ENCODE data around the gene TMEM169.

The TMEM169 gene

DNA sequence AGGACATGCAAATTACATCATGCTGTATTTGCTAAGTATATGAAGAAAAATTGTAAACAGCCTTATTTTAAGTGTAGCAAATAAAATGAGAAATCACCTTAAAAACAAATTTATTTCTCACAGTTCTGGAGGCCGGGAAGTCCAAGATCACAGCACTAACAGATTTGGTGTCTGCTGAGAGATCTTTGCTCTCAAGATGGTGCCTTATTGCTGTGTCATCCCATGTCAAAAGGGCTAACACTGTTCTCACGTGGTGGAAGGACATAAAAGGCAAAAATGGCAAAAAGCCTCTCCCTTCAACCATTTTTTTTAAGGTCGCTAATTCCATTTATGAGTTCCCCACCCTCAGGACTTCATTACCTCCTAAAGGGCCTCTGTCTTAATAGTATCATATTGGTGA is 39.5 kb downstream of the TMEM169 start:
- H3K9me3 ChIP-seq (ENCODE audit: control insufficient read depth, insufficient read depth, low read depth, low read length) = no peaks in the 10 kb centered on the region
- POLR2A ChIA-PET = no interaction called here
- no peaks in the 10 kb centered on the region for H3K4me1 ChIP-seq (ENCODE audit: control insufficient read depth, insufficient read depth, low read length)
- no peak for TF ChIP-seq ZSCAN16 (tag by site-specific recombination; IDR thresholded peaks at IDR 0.05)
- TF ChIP-seq TRIM28 (IDR thresholded peaks at IDR 0.05; ENCODE audit: borderline replicate concordance, low read length) = no peak
- TF ChIP-seq ZNF558 (tag by site-specific recombination; IDR thresholded peaks at IDR 0.05) = no peak
- TF ChIP-seq ZNF366 (tag by site-specific recombination; conservative IDR thresholded peaks at IDR 0.05) = no peak
- TF ChIP-seq ZNF416 (tag by site-specific recombination; IDR thresholded peaks at IDR 0.05) = no peak
- TF ChIP-seq ZNF266 (tag by site-specific recombination; IDR thresholded peaks at IDR 0.05; ENCODE audit: low read depth) = no peak
- no peak for TF ChIP-seq ZNF23 (tag by site-specific recombination; IDR thresholded peaks at IDR 0.05; ENCODE audit: borderline replicate concordance)
- TF ChIP-seq, protein P1, sequence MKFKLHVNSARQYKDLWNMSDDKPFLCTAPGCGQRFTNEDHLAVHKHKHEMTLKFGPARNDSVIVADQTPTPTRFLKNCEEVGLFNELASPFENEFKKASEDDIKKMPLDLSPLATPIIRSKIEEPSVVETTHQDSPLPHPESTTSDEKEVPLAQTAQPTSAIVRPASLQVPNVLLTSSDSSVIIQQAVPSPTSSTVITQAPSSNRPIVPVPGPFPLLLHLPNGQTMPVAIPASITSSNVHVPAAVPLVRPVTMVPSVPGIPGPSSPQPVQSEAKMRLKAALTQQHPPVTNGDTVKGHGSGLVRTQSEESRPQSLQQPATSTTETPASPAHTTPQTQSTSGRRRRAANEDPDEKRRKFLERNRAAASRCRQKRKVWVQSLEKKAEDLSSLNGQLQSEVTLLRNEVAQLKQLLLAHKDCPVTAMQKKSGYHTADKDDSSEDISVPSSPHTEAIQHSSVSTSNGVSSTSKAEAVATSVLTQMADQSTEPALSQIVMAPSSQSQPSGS (tag by site-specific recombination; IDR thresholded peaks at IDR 0.05; ENCODE audit: low read depth) = no peak
- TF ChIP-seq, protein P2, sequence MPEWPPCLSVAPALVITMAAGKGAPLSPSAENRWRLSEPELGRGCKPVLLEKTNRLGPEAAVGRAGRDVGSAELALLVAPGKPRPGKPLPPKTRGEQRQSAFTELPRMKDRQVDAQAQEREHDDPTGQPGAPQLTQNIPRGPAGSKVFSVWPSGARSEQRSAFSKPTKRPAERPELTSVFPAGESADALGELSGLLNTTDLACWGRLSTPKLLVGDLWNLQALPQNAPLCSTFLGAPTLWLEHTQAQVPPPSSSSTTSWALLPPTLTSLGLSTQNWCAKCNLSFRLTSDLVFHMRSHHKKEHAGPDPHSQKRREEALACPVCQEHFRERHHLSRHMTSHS (tag by site-specific recombination; IDR thresholded peaks at IDR 0.05) = no peak
- TF ChIP-seq ZBTB17 (tag by site-specific recombination; IDR thresholded peaks at IDR 0.05) = no peak
- no peak overlapping the region for H3K4me3 ChIP-seq (ENCODE audit: low read depth, low read length)
- CTCF ChIA-PET = interaction anchor here (0.6 kb wide), 1 partner anchor 11 kb away, joined by 3 read pairs; no protein-coding TSS in a partner anchor
- no peak overlapping the region for H3K27ac ChIP-seq (ENCODE audit: extremely low read depth, low read depth, low read length)
- H3K36me3 ChIP-seq (ENCODE audit: control insufficient read depth in 2 of 2, insufficient read depth in 1 of 2, low read length in 2 of 2) = peaks cover 83 to 100% of the 10 kb centered on the region in 2 experiments

- Histone ChIP-seq H3K27ac (ENCODE audit: extremely low read depth, low read depth, low read length) (no peak overlapping the region), H3K4me1 (ENCODE audit: control insufficient read depth, insufficient read depth, low read length) (no peaks in the 10 kb centered on the region), H3K4me3 (ENCODE audit: low read depth, low read length) (no peak overlapping the region), H3K9me3 (ENCODE audit: control insufficient read depth, insufficient read depth, low read depth, low read length) (no peaks in the 10 kb centered on the region), H3K36me3 (ENCODE audit: control insufficient read depth in 2 of 2, insufficient read depth in 1 of 2, low read length in 2 of 2) (peaks cover 96 to 99% of the 10 kb centered on the region in 2 experiments)
- ChIA-PET POLR2A (no interaction called here), CTCF (interaction anchor here (0.7 kb wide), 2 partner anchors 47 to 157 kb away, joined by 3 to 4 read pairs; no protein-coding TSS in a partner anchor)
- no peak for TF ChIP-seq ZNF768 (tag by site-specific recombination; IDR thresholded peaks at IDR 0.05)
- TF ChIP-seq HOXD13 (CRISPR knock-in tag; IDR thresholded peaks at IDR 0.05; ENCODE audit: borderline replicate concordance) = no peak
- TF ChIP-seq, protein P3, sequence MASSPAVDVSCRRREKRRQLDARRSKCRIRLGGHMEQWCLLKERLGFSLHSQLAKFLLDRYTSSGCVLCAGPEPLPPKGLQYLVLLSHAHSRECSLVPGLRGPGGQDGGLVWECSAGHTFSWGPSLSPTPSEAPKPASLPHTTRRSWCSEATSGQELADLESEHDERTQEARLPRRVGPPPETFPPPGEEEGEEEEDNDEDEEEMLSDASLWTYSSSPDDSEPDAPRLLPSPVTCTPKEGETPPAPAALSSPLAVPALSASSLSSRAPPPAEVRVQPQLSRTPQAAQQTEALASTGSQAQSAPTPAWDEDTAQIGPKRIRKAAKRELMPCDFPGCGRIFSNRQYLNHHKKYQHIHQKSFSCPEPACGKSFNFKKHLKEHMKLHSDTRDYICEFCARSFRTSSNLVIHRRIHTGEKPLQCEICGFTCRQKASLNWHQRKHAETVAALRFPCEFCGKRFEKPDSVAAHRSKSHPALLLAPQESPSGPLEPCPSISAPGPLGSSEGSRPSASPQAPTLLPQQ (tag by site-specific recombination; IDR thresholded peaks at IDR 0.05) = no peak
- TF ChIP-seq, protein P4, sequence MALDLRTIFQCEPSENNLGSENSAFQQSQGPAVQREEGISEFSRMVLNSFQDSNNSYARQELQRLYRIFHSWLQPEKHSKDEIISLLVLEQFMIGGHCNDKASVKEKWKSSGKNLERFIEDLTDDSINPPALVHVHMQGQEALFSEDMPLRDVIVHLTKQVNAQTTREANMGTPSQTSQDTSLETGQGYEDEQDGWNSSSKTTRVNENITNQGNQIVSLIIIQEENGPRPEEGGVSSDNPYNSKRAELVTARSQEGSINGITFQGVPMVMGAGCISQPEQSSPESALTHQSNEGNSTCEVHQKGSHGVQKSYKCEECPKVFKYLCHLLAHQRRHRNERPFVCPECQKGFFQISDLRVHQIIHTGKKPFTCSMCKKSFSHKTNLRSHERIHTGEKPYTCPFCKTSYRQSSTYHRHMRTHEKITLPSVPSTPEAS (tag by site-specific recombination; IDR thresholded peaks at IDR 0.05) = no peak
- no peak for TF ChIP-seq ZNF645 (tag by site-specific recombination; IDR thresholded peaks at IDR 0.05)
- TF ChIP-seq BCL11B (tag by site-specific recombination; IDR thresholded peaks at IDR 0.05; ENCODE audit: low read depth) = no peak
- TF ChIP-seq ZFHX2 (tag by site-specific recombination; conservative IDR thresholded peaks at IDR 0.05) = no peak
- no peak for TF ChIP-seq ZNF510 (tag by site-specific recombination; IDR thresholded peaks at IDR 0.05; ENCODE audit: insufficient replicate concordance)
- no peak for TF ChIP-seq FEZF1 (tag by site-specific recombination; IDR thresholded peaks at IDR 0.05)
- no peak for TF ChIP-seq ZNF473 (tag by site-specific recombination; IDR thresholded peaks at IDR 0.05)
- no peak for TF ChIP-seq ZNF311 (tag by site-specific recombination; IDR thresholded peaks at IDR 0.05; ENCODE audit: borderline replicate concordance)
- TF ChIP-seq ZNF211 (tag by site-specific recombination; IDR thresholded peaks at IDR 0.05; ENCODE audit: low read depth) = no peak
- TF ChIP-seq ZNF16 (tag by site-specific recombination; IDR thresholded peaks at IDR 0.05; ENCODE audit: low read depth) = no peak
- TF ChIP-seq ZNF596 (tag by site-specific recombination; IDR thresholded peaks at IDR 0.05) = no peak
- TF ChIP-seq ZFP41 (tag by site-specific recombination; IDR thresholded peaks at IDR 0.05; ENCODE audit: borderline replicate concordance) = no peak
- TF ChIP-seq REST (tag by site-specific recombination; IDR thresholded peaks at IDR 0.05) = no peak
Measured at GRCh38 chr2:216126943-216127342, 45.2 kb downstream of the TMEM169 start.

Measured in HEK293 (cell line).